VCaP (cell line): ENCODE data around the gene CAPRIN1.

Experiments used
- H3K27ac ChIP-seq: fragments of 450-650 bp; 2 replicates; pipeline ENCODE4 v1.5.1; 2017
- TF ChIP-seq, protein P1 (sequence below): fragments of 450-650 bp; conservative IDR thresholded peaks from 2 replicates; pipeline ENCODE4 v1.5.1; 2017; ENCODE audit warnings: mild to moderate bottlenecking, moderate library complexity

Gene CAPRIN1

DNA sequence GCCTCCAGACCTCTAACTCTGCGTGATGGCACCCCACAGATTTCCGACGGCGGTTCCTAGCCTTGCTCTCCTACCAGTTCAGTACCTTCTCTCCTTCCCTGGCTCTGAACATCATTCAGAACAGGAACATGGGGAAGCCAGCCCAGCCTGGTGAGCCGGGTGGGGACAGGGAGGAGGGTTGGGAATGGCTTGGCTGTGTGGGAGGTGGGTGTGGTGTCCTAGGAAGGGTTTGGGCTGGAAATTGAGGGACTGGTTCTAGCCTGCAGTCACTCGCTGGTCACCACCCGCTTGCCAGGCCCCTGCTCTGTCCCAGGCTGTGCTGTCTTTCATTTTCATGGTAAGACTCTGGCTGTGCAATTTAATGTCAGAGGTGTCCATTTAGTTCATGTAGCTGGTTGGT is 87.8 kb downstream of the CAPRIN1 start:
- H3K27ac ChIP-seq: no peak overlapping the region
- TF ChIP-seq, protein P1, sequence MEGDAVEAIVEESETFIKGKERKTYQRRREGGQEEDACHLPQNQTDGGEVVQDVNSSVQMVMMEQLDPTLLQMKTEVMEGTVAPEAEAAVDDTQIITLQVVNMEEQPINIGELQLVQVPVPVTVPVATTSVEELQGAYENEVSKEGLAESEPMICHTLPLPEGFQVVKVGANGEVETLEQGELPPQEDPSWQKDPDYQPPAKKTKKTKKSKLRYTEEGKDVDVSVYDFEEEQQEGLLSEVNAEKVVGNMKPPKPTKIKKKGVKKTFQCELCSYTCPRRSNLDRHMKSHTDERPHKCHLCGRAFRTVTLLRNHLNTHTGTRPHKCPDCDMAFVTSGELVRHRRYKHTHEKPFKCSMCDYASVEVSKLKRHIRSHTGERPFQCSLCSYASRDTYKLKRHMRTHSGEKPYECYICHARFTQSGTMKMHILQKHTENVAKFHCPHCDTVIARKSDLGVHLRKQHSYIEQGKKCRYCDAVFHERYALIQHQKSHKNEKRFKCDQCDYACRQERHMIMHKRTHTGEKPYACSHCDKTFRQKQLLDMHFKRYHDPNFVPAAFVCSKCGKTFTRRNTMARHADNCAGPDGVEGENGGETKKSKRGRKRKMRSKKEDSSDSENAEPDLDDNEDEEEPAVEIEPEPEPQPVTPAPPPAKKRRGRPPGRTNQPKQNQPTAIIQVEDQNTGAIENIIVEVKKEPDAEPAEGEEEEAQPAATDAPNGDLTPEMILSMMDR: no peak

DNA sequence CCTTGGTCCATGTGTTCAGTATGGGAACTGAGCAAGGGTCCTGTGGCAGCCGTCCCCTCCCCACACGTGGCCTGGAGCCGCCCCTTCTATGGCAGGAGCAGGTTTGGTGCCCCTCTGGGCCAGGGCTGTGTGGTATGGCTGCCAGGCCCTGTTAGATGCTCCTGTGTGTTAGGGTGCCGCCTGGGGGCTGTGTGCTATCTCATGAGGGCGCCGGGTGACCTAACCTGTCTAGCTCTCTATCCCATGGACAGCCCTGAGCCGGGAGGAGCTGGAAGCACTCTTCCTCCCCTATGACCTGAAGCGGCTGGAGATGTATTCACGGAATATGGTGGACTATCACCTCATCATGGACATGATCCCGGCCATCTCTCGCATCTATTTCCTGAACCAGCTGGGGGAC is 88.6 kb downstream of the CAPRIN1 start:
- TF ChIP-seq, protein P1: no peak

DNA sequence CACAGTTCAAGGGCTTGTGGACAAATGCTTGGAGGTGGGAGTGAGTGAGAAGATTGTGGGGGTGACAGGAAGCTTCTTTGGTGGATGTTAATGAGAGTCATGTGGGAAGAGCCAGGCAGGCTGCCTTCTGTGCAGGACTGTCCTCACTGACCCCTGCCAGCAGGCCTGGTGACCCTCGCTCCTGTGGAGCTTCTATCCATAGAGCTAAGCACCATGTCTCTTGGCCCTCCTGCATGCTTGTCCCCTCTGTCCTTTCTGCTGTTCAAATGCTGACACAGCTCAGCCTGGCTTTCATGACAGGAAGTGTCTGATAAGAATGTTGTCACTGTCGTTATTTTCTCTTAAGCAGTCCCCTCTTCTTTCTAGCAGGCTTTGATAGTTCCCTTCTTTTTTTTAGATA is 91.5 kb downstream of the CAPRIN1 start:
- no peak overlapping the region for H3K27ac ChIP-seq
- TF ChIP-seq, protein P1: no peak

More for the DNA sequence above, 88.6 kb downstream of the CAPRIN1 start:
- no peak overlapping the region for H3K27ac ChIP-seq

DNA sequence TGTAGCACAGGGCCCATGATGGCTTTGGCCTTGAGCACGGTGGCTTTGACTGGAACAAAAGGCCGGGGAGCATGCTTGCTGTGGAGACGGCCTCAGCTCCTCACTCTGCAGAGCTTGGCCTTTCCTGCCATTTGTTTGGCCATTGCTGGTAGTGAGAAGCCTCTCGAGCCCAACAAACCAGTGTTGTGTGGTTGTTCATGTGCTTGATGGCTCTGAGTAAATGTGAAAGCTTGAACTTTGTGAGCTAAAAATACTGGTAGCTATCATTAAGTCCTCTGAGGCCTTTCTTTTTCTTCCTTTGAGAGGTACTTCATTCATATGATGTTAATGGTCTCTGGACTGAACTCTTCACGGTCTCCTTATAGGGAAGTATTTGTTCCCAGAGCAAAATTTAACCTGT is 93.5 kb downstream of the CAPRIN1 start:
- TF ChIP-seq, protein P1: no peak
- H3K27ac ChIP-seq: no peak overlapping the region

DNA sequence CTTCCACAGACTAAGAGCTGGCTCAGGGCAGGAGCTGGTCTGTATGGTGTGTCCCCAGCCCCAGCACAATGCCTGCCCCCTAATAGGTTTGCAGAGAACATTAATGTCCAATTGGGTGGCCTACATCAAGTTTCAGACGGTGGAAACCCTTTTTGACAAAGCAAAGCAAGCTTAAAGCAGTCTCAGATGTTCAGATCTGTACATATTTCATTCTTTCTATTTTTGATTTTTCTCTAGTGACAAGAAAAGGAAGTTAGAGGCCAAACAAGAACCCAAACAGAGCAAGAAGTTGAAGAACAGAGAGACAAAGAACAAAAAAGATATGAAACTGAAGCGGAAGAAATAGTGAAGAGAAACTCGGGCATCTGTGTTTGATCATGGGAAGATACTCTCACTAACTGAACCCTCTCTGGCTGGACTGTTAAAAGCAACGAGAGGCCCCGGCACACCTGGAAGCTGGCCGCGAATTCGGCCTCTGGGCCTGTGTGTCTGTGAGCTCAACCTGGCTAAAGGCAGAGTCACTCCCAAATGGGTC is 94.4 kb downstream of the CAPRIN1 start:
- no peak overlapping the region for H3K27ac ChIP-seq
- TF ChIP-seq, protein P1: no peak

DNA sequence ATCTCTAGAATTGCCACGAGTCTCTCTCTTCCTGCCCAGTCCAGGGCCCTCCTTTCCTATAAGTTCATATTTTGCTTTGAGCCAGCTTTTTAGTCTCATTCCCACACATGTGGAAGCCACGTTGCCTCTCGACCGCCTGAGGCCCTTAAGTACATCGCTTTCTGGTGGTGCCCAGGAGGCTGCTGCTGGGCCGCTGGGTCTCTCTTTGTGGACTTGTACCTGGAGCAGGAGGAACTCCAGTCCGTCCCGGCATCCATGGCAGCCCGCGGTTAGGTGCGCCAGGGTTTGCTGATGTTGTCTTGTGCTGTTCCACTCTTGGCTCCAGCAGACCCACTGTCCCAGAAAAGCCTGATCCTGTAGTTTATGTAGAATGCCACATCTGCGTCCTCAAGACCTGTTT is 94.9 kb downstream of the CAPRIN1 start:
- H3K27ac ChIP-seq: no peak overlapping the region
- TF ChIP-seq, protein P1: no peak

DNA sequence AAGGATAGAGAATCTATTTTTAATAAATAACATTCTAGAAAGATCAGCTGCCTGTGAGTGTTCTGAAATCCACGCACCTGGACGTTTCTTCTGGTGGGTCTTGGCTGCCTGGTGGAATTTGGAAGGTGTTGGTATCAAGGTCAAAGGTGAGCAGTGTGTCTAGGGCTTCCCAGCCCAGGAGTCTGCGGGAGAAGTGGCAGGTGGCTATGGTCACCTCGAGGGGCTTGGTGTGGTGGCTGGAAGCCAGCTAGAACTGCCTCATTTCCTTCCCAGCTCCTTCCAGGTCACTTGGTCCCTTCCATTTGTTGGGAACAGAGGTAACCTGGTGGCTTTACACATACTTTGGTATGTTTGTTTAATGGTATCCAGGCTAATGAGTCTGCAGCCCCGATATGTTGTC is 95.3 kb downstream of the CAPRIN1 start:
- TF ChIP-seq, protein P1: no peak
- no peak overlapping the region for H3K27ac ChIP-seq
